GM19395 (cell line): Measurements from ENCODE around the gene ZNF469.
"Not testable (repeated sequence)": the region's sequence is repeated elsewhere in the genome, so short reads cannot be mapped to it uniquely, and the experiment has no call there.

Experiments
- ATAC-seq: cut with Tn5 transposase; IDR thresholded peaks from one replicate; pipeline ENCODE4 v1.9.1; 2021; ENCODE audit warnings: mild to moderate bottlenecking, moderate library complexity; ENCODE audit not compliant: unreplicated experiment

The ZNF469 gene

GRCh38 chr16:88360401-88360800 lies 22.4 kb upstream of the ZNF469 start:
- not testable (repeated sequence) for ATAC-seq

DNA sequence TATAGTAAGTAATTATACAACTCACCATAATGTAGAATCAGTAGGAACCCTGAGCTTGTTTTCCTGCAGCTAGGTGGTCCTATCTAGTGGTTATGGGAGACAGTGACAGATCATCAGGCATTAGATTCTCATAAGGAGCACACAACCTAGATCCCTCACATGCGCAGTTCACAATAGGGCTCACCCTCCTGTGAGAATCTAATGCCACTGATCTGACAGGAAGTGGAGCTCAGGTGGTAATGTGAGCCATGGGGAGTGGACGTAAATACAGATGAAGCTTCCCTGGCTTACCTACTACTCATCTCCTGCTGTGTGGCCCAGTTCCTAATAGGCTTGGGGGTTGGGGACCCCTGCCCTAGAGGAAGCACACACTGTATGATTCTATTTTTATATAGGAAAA lies 21.8 kb upstream of the ZNF469 start:
- no peak for ATAC-seq

DNA sequence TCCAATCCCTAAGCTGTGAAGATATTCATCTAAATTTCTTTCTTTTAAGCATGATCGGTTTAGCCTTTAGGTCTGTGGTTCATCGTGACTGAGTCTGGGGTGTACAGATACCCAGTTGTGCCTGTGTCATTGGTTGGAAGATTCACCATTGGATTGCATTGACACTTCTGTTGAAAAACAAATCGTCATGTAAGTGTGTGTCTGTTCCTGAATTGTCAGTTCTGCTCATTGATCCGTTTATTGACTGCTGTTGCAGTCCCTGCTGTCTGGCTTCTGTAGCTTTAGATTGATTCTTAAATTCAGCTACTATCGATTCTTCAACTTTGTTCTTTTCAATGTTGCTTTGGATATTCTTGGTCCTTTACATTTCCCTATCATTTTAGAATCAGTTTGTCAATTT lies 21.0 kb upstream of the ZNF469 start:
- ATAC-seq, result no peak

- no peak for ATAC-seq
Measured at GRCh38 chr16:88363239-88363891, 19.4 kb upstream of the ZNF469 start.

GRCh38 chr16:88365244-88365865 lies 17.4 kb upstream of the ZNF469 start:
- ATAC-seq, result no peak

- ATAC-seq, result no peak
Measured at GRCh38 chr16:88366032-88366703, 16.6 kb upstream of the ZNF469 start.

- ATAC-seq, result no peak
Measured at GRCh38 chr16:88366704-88367047, 16.1 kb upstream of the ZNF469 start.

- ATAC-seq, result no peak
Measured at GRCh38 chr16:88367560-88367959, 15.2 kb upstream of the ZNF469 start.

DNA sequence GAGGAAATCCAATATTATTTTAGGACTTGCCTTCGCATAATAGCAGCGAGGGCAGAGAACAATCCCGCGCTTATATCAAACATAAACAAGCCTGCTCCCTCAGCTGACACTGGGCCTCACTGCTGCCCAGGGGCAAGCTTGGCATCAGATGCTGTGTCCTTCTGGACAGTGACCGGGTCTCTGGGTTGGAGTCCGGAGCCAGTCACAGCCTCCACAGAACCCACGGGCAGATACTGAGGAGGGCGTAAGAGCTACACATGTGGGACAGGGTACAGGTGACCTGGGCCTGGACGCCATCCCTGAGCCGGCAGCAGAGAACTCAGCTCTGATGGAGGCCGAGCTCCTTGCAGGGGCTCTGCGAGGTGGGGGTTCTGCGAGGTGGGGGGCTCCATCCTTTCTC lies 14.7 kb upstream of the ZNF469 start:
- no peak for ATAC-seq

- ATAC-seq, result no peak
Measured at GRCh38 chr16:88368994-88369393, 13.8 kb upstream of the ZNF469 start.

GRCh38 chr16:88369447-88370008 lies 13.2 kb upstream of the ZNF469 start:
- no peak for ATAC-seq

DNA sequence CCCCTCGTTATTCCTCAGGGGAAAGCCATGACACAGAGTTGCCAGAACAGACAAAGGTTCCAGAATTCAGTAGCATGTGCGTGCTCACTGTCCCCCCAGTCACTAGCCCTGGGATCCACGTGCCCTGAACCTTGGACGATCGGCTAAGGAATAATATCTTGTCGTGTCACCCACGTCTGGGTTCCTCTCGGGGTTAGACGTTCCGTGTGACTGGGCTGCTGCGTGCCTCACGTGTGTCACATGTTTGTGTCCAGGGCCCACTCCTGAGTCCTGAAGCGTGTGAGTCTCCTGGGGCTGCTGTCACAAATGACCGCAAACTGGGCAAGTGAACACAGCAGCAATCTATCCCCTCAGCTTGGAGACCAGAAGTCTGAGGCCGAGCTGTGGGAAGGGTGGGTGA lies 12.4 kb upstream of the ZNF469 start:
- ATAC-seq, result no peak

DNA sequence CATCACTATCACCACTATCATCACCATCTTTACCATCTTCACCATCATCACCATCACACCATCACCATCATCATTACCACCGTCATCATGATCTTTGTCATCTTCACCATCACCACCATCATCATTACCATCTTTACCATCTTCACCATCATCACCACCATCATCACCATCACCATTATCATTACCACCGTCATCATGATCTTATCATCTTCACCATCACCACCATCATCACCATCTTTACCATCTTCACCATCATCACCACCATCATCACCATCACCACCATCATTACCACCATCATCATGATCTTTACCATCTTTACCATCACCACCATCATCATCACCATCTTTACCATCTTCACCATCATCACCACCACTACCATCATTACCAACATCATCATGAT lies 10.2 kb upstream of the ZNF469 start:
- ATAC-seq, result no peak

DNA sequence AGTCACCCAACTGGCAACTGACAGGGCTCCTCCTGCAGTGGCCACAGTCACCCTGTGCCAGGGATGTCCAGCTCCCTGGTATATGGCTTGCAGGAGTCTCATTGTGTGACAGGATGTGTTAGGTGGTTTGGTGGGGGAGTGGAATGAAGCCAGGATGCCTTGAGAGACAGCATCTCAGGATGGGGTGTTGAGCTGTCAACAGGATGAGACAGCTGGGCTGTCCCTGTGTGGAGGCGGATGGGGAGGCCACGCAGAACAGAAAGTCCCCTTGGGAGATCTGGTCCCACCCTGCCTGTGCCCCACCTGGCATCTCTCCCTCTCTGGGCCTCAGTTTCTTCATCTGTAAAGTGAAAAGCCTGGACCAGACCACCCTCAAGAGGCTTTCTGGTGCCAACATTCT lies 9.5 kb upstream of the ZNF469 start:
- ATAC-seq, result no peak

DNA sequence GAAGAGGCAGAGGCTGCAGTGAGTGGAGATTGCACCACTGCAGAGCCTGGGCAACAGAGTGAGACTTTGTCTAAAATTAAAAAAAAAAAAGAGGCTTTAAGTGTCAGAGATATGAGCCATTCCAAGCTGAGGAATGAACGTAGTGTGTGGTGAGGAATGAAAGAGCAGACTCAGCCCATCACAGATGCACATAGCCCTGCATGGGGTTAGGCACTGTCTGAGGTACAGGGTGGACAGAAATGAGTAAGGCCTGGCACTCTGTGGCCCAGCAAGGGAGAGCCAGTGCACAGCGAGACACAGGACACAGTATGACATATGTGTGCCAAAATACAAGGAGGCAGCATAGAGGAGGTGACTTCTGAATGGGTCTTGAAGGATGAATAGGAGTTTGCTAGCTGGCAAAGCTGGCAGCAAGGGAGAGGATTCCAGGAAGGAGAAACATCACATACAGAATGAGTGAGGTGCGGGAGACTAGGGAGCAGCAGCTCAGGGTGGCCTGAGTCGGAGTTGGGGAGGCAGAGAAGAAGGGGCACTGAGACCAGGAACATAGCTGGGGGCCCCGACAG lies 8.7 kb upstream of the ZNF469 start:
- ATAC-seq, result no peak

- ATAC-seq, result no peak
Measured at GRCh38 chr16:88374736-88375135, 8.0 kb upstream of the ZNF469 start.

DNA sequence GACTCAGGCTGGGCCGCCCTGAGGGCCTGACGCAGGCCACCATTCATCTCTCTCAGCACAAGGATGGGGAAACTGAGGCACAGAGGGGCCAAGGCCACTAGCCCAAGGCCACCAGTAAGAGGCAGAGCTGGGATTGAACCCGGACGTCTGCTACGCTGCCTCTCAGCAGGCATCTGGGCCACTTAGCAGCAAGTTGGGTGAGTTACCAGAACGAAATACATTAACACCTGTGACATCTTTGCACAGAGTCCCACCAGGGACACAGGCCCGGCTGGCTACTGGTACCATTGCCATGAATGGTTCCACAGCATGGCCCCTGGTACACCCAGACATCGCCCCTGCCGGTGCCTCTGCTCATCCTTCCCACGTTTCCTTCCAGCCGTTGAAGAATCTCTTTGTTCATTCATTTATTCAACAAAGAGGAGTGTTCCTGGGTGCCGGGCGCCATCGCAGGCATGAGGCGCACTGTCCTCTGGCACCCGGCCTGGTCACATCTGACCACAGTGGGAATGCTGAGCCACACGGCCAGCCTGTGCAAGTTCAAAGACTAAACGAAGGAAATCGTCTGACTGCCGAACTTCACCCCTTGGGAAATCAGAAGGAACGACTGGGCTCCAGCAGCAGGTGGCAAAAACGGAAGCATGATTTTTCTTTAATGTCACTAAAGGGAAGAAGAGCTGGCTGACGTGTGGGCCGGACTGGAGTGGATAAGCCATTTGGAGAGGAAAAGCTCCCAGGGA lies 7.4 kb upstream of the ZNF469 start:
- ATAC-seq, result no peak

DNA sequence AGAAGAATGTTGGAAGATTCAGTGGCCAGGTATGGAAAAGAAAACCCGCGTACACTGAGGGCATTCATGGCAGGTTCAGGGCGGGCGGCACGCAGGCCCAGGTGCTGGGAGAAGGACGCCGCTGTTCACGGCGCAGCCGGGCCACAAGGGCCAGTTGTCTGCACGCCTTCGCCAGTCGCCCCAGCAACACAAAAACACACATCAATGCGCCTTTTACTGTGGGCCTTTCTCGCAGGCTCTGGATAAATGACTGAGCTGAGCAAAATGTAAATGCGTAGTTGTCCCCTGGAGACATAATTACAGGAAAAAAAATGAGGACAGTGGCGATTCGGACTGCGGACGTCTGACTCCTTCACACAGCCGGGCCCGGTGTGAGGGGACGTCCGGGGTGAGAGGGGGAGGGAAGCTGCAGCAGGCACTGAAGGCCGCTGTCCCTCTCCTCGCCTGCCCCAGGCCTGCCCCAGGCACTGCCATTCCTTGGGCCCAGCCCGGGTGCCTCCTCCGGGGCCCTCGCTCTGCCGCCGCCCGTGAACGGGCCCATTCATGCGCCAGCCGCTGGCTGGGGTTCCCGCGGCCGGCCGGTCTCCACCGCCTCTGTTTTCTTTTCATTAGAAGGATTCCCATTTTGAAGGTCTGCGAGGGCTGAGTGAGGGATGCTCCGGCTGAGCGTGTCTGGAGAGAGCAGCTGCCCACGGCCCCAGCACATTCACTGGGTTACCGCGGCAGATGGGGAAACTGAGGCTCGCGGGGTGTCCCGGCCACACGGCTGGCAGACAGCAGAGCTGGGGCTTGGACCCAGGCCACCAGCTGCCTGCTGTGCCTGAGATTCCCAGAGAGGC lies 6.5 kb upstream of the ZNF469 start:
- ATAC-seq, result no peak

DNA sequence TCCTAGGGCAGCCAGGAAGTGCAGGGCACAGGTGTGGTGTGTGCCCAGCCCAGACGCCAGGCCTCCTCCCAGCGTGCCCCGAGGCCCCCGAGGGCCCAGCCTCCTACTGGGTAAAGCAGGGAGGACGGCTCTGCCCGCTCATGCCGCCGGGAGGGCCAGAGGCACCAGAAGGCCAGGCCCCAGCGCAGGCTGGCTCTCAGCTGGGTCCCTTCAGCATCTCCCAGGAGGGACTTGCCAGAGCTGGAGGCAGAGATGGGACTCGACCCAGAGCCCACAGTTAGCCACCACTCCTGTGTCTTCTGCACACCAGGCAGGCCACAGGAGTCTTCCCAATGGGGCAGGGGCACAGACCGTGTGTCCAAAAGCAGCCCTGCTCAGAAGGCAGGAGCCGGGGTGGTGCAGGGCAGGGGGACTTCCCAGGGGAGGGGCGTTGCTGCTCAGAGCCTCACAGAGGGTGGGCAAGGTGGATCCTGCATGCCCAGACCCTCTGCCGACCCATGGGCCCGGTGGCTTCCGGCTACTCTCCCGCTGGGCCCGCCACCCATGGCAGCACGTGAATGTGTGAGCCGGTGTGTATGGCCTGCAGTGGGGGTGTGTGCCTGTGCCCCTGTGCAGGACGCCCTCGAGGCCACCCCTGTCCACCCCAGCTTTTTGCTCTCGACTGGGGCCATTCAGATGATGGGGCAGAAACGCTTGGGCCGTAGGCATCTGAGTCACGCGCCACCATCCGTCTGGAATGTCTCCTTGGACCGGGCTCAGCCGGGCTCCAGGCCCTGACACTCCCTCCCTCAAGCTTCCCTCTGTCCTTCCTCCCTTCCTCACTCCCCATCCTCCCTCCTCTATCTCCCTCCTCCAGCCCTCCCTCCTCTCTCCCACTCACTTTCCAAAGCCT lies 5.7 kb upstream of the ZNF469 start:
- no peak for ATAC-seq
